CD4-positive, alpha-beta T cell treated with Interleukin-17A for 4 hours (primary cell): ENCODE data around the gene FSIP1.

Experiments used
- DNase-seq: peaks from one replicate; pipeline ENCODE4 v3.0.0-alpha.2; 2020; ENCODE audit warnings: mixed read lengths

The FSIP1 gene

DNA sequence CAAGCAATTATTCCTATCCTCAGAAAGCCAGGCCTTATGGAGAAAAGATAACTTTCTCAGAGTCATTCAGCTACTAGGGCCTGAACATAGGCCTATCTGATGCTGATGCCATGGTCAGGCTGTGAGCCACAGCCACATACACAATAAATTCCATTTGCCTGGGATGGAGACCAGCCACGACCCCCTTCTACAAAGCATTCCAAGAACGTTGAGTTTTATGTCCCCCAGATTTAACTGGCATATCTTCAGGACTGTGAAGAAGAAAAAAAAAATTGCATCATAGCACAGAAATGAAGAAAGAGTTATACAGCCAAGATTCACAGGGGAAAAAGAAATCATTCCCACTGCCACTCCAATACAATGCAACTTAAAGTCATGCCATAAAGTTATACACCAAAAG, 101.8 kb downstream of the FSIP1 start:
- DNase-seq = no peak

- DNase-seq = no peak
Observed at GRCh38 chr15:39672666-39673065, 110.0 kb downstream of the FSIP1 start.

GRCh38 chr15:39672184-39672583, 110.5 kb downstream of the FSIP1 start:
- DNase-seq = no peak

GRCh38 chr15:39670687-39671086, 112.0 kb downstream of the FSIP1 start:
- DNase-seq = no peak

DNA sequence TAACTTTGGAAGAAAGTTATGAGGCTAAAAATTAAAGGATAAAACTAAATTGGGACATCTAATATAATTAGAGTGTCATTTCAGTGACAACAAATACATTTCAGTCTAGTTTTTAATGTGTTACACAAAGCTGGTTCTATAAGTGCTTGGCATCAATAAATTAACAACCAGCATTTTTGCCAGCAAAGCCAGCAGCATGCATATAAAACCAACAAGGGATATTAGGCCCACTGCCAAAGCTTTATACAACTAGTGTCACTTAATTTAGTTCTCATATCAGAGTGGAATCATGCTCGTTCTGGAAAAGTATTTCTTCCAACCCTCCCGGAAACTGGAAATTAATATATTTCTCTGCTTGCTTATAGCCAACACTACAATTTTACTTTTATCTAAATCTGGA, 113.0 kb downstream of the FSIP1 start:
- no peak for DNase-seq

GRCh38 chr15:39669241-39669640, 113.4 kb downstream of the FSIP1 start:
- DNase-seq = no peak

DNA sequence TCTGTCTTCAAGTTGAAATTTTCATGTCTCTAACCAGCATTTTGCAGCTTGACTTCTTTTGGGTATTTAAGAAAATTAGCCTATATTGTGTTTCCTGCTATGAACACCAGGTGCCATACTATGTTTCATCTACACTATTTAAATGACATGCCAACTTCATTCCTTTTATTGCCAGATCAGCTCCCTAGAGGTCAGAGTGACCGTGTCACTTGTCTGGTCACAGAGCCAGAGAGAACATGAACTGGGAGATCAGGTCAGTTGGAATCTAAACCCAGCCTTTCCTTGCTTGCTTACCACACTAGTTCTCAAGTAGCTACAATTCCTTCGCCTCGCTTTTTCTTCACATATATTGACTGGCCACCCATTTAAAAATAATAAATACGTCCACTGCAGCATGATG, 114.2 kb downstream of the FSIP1 start:
- DNase-seq = no peak

DNA sequence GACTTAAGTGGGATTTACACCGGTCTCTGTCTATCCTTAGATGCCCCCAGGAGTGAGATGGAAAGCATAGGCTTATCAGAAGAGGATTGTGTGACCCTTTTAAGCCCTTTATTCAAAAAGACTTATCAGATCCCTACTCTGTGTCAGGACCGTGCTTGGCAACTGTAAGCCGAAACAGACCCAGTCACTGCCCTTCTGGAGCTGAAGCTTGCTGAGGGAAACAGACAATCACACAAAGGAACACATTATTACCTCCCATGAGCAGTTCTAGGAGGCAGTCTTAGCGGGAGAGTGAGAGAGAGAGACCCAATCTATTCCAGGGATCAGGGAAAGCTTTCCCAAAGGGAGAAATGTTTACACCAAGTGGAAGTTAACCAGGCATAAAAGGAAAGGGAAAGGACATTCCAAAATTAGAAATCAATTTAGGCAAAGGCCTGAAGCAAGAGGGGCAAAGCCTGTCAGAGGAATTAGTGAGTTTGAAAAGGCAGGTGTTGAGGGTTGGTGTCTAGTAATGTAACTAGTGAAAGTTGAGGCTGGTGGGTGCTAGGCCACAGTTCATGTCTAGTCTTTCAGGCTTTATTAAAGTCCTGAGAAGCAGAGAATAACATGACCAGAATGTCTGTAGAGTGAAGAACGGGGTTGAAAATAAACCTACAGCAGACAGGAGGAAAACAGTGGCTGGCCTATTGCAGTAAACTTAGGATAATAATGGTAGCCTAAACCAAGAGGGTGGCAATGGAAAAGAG, 115.1 kb downstream of the FSIP1 start:
- DNase-seq = no peak

GRCh38 chr15:39666677-39667076, 116.0 kb downstream of the FSIP1 start:
- no peak for DNase-seq

- no peak for DNase-seq
Observed at GRCh38 chr15:39665629-39666250, 116.9 kb downstream of the FSIP1 start.

- DNase-seq = no peak
Observed at GRCh38 chr15:39663704-39664250, 118.9 kb downstream of the FSIP1 start.

GRCh38 chr15:39661776-39662175, 120.9 kb downstream of the FSIP1 start:
- no peak for DNase-seq

DNA sequence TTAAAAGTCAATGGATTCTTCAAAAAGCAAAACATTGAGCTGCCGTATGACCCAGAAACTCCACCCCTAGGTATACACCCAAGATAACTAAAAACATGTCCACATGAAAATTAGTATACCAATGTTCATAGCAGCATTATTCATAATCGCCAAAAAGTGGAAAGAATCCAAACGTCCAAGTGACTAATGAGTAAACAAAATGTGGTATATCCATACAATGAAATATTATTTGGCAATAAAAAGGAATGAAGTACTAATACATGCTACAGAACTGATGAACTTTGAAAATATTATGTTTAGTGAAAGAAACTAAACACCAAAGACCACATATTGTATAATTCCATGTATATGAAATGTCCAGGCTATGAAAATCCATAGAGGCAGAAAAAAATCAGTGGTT, 123.9 kb downstream of the FSIP1 start:
- DNase-seq = no peak

GRCh38 chr15:39657668-39658067, 125.0 kb downstream of the FSIP1 start:
- no peak for DNase-seq

DNA sequence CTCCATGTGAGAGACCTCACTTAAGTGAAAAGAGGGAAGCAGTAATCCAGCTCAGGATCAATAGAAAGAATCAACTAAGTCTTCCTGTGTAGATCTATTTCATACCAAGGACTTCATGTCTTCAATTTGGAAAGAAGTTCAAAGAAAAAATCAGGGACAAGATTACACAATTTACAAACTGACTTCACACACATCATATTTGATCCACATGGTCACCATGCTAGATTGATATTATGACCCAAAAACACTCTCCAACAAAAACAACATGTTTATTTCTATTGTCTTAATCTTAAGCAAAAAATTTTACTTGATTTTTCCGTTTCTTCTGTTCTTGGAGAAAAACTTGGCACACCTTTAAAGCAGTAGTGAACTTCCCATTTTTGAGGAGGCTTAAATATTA, 125.5 kb downstream of the FSIP1 start:
- DNase-seq = no peak

DNA sequence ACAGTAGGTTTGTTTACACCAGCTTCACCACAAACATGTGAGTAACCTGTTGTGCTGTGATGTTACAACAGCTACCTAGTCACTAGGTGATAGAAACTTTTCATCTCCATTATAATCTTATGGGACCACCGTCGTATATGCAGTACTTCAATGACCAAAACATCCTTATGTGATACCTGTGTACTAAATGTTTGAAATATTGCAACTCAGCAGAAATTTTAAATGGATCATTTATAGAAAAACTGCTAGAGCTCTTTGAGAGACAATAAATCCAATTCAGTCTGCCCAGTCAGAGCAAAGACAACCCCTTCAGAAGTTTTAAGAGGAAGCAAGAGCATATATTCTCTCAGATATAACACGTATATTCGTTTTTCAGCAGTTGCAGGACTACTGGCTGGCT, 128.3 kb downstream of the FSIP1 start:
- DNase-seq = no peak

DNA sequence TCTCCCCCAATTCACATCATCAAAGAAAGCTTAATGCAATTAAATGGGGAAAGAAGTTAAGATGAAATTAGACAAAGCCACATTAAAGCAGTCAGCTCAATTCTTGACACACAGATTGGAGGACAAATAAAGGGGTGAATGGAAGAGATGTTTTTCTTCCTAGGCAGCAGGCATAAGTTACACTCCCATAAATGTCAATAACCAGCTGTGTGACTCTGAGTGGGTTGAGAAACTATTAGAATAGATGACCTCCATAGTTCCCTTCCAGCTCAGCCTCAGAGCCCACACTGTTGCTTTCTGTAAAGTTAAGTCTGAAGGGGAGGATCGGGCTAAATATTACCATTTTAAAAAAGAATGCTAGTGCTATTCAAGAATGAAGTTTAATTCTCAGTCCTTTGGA, 130.8 kb downstream of the FSIP1 start:
- no peak for DNase-seq

GRCh38 chr15:39651295-39651694, 131.3 kb downstream of the FSIP1 start:
- DNase-seq = no peak

- DNase-seq = no peak
Observed at GRCh38 chr15:39649757-39650156, 132.9 kb downstream of the FSIP1 start.

GRCh38 chr15:39646425-39646824, 136.2 kb downstream of the FSIP1 start:
- DNase-seq = no peak

- DNase-seq = no peak
Observed at GRCh38 chr15:39645976-39646257, 136.7 kb downstream of the FSIP1 start.

- DNase-seq = no peak
Observed at GRCh38 chr15:39645138-39645975, 137.3 kb downstream of the FSIP1 start.

GRCh38 chr15:39644136-39644535, 138.5 kb downstream of the FSIP1 start:
- no peak for DNase-seq

GRCh38 chr15:39643727-39644126, 138.9 kb downstream of the FSIP1 start:
- DNase-seq = no peak
